GM10266 (cell line): Measurements from ENCODE around the gene SOBP.

ENCODE experiments used
- DNase-seq: peaks from one replicate; pipeline ENCODE4 v3.0.0; 2012; ENCODE audit errors: extremely low spot score
- TF ChIP-seq, protein P1 (sequence below): IDR thresholded peaks from 2 replicates; pipeline ENCODE4 v1.5.1; 2012; ENCODE audit warnings: mild to moderate bottlenecking, low read depth; ENCODE audit not compliant: control insufficient read depth, insufficient read depth; ENCODE audit errors: missing control alignments

The SOBP gene

GRCh38 chr6:107656401-107656800 lies 166.5 kb downstream of the SOBP start:
- TF ChIP-seq, protein P1, sequence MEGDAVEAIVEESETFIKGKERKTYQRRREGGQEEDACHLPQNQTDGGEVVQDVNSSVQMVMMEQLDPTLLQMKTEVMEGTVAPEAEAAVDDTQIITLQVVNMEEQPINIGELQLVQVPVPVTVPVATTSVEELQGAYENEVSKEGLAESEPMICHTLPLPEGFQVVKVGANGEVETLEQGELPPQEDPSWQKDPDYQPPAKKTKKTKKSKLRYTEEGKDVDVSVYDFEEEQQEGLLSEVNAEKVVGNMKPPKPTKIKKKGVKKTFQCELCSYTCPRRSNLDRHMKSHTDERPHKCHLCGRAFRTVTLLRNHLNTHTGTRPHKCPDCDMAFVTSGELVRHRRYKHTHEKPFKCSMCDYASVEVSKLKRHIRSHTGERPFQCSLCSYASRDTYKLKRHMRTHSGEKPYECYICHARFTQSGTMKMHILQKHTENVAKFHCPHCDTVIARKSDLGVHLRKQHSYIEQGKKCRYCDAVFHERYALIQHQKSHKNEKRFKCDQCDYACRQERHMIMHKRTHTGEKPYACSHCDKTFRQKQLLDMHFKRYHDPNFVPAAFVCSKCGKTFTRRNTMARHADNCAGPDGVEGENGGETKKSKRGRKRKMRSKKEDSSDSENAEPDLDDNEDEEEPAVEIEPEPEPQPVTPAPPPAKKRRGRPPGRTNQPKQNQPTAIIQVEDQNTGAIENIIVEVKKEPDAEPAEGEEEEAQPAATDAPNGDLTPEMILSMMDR, result no peak

DNA sequence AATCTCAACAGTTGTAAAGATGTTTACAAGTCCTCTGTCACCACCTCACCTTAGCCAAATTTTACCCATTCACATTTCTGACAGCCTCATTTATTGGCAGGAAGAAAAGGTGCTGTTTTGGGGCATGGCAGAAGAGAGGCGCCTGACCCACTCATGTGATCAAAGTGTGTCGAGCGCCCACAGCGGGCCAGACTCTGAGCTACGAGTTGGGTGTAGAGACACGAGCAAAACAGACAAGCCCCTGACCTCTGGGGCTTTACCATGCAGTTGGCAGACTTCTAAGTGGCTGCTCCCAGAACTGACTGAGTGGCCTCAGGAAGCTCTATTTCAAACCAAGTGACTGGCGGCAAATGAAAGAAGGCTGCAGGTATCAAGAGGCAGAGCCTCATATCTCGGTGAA lies 167.0 kb downstream of the SOBP start:
- TF ChIP-seq, protein P1, result no peak

More at GRCh38 chr6:107656401-107656800, 166.5 kb downstream of the SOBP start:
- no peak for DNase-seq

GRCh38 chr6:107657373-107657754 lies 167.4 kb downstream of the SOBP start:
- DNase-seq, result no peak
- TF ChIP-seq, protein P1, result no peak

More for the DNA sequence above, 167.0 kb downstream of the SOBP start:
- DNase-seq, result no peak

- no peak for DNase-seq
- TF ChIP-seq, protein P1, result no peak
Measured at GRCh38 chr6:107657755-107658461, 168.0 kb downstream of the SOBP start.

GRCh38 chr6:107658920-107659865 lies 169.3 kb downstream of the SOBP start:
- TF ChIP-seq, protein P1, result no peak
- DNase-seq, result no peak

DNA sequence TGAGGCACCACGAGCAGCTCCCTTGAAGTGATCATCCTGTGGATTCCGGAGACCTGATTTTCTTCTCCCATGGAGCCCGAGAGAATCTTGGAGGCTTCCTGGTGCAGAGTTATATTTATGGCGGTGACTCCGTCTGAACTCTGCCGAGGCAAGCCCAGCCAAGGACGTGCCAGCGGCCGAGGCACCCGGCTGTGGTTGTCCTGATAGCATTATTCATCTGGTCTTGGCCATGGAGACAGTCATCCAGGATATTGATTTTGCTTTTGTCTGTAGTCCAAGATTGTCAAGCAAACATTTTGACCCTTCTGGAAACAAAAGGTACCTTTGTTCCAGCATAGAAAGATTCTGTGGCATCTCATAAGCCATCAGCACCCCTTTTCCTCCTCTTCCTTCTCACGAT lies 170.9 kb downstream of the SOBP start:
- TF ChIP-seq, protein P1, result no peak
- DNase-seq, result no peak
